Measurements from ENCODE around the gene C12orf60.

GRCh38 chr12:14803830-14804160 lies 325 bp downstream of the C12orf60 start:
- TF ChIP-seq CTCF (IDR thresholded peaks at IDR 0.05) = no peak
- TF ChIP-seq POLR2A (IDR thresholded peaks at IDR 0.05) = no peak

All from thyroid gland (tissue), 4 donors.